Aorta (tissue), 5 donors: ENCODE data around the gene ELN. TPM values are rescaled to one million over a fixed set of nuclear protein-coding genes. Genes with fewer than 3 reads are reported as not detected.

Experiments
- ATAC-seq: fragments of 200-7000 bp; cut with Tn5 transposase; one replicate; pipeline ENCODE4 v1.9.1; 2022; ENCODE audit warnings: moderate library complexity; ENCODE audit not compliant: low FRiP score
- DNase-seq, 2 donors: peaks; one replicate each; pipeline ENCODE4 v3.0.0-alpha.2; 2020
- H3K27ac ChIP-seq, 2 donors: one replicate each; pipeline ENCODE4 v1.5.1; 2013; ENCODE audit warnings: low read length in 2 of 2, mild to moderate bottlenecking in 2 of 2, moderate library complexity in 2 of 2, control low read depth in 1 of 2, inconsistent platforms in 1 of 2, low read depth in 1 of 2
- H3K27me3 ChIP-seq, 2 donors: one replicate each; pipeline ENCODE4 v1.6.1; 2013; ENCODE audit warnings: control low read depth in 1 of 2, low read length in 1 of 2, mild to moderate bottlenecking in 1 of 2, moderate library complexity in 1 of 2; ENCODE audit not compliant: insufficient read depth in 2 of 2, control insufficient read depth in 1 of 2
- H3K36me3 ChIP-seq, 2 donors: one replicate each; pipeline ENCODE4 v1.6.1; 2013; ENCODE audit warnings: control low read depth in 1 of 2, low read length in 1 of 2, mild to moderate bottlenecking in 1 of 2; ENCODE audit not compliant: insufficient read depth in 2 of 2, control insufficient read depth in 1 of 2
- H3K4me1 ChIP-seq, 2 donors: one replicate each; pipeline ENCODE4 v1.6.1; 2013; ENCODE audit warnings: low read length in 2 of 2, control low read depth in 1 of 2, mild to moderate bottlenecking in 1 of 2, moderate library complexity in 1 of 2; ENCODE audit not compliant: insufficient read depth in 2 of 2, control insufficient read depth in 1 of 2
- H3K4me3 ChIP-seq, 2 donors: one replicate each; pipeline ENCODE4 v1.5.1; 2013; ENCODE audit warnings: low read length in 2 of 2, control low read depth in 1 of 2, mild to moderate bottlenecking in 1 of 2
- H3K9me3 ChIP-seq: one replicate; pipeline ENCODE4 v1.6.1; 2013; ENCODE audit warnings: mild to moderate bottlenecking, low read length; ENCODE audit not compliant: control insufficient read depth
- WGBS, 2 donors: extraction: QIAGEN DNeasy Blood & Tissue Kit; methylation state at CpG; one replicate each; pipeline ENCODE4 v1.1.7; 2013; 5-methylcytosine and 5-hydroxymethylcytosine counted together
- intact Hi-C, 2 donors: fragments of 100-400 bp; cut with DNase I; formaldehyde crosslinking; loops; one replicate each; pipeline versions ENCODE4 v1.14.2 to v1.15.0; 2022
- polyA plus RNA-seq, 2 donors: library from polyadenylated mRNA; stranded (reverse); fragments of 200-250 nt; gene quantifications; one replicate each; pipeline ENCODE4 v1.2.3, GENCODE V29; 2013
- total RNA-seq, 2 donors: library from RNA; stranded (reverse); fragmentation: NEBNext Ultra II Directional; extraction: Animal tissue kit (Norgen Biotek cat#: 25700); gene quantifications; one replicate each; pipeline ENCODE4 v1.2.1, GENCODE V29; 2021
- donor health status: healthy with polysubstance abuse.
- donor health status: Bipolar disorder and iron deficiency.
- donor health status: DM: no; HTN: no; CAD: no.
- donor health status: DM: no; HTN: no; CAD: no.
- donor health status: DM: yes; HTN: yes; CAD: no.

ELN gene
- total and polyA plus RNA-seq, 4 donors: 262 to 1,097 (median 696) TPM

DNA sequence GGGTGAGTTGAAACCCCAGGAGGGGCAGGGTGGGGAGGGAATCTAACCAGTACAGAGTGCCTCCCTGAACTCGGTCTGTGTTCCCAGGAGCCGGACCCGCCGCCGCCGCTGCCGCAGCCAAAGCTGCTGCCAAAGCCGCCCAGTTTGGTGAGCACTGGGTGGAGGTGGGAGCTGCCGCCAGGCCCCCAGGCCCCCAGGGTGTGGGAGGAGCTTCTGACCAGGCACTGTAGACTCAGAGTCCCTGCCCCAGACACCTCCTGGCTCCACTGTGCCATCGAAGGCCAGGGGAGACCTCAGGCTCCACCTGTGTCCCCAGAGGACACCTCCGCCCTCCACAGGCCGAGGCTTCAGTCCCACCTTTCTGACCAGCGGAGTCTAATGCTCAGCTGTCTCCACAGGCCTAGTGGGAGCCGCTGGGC, 35.3 kb downstream of the ELN start:
- WGBS, 2 donors: 56 to 57% methylated on average over 14 of the region's 14 CpGs
- H3K36me3 ChIP-seq: peaks cover 3 to 8% of the 10 kb centered on the region in 2 donors

DNA sequence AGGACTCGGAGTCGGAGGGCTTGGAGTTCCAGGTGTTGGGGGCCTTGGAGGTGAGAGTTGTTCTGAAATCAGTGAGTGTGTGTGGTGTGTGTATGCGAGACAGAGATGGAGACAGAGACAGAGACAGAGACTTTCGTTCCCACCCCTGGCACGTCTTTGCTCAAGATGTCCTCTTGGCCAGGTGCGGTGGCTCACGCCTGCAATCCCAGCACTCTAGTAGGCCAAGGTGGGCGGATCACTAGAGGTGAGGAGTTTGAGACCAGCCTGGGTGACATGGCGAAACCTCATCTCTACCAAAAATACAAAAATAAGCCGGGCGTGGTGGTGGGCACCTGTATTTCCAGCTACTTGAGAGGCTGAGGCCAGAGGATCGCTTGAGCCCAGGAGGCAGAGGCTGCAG, 35.7 kb downstream of the ELN start:
- intact Hi-C loops: loop anchor here in 1 of 2 donors (5.0 to 10.0 kb wide), 3 partner anchors 109 to 321 kb away; partner anchors contain the start of gene EIF4H
- H3K27ac ChIP-seq: no peak overlapping the region
- H3K4me1 ChIP-seq: no peaks in the 10 kb centered on the region
- no peaks in the 10 kb centered on the region for H3K27me3 ChIP-seq
- WGBS, 2 donors: 82% methylated on average over 12 of the region's 12 CpGs
- peaks cover under 1 to 8% of the 10 kb centered on the region in 2 donors for H3K36me3 ChIP-seq
- no peaks in the 10 kb centered on the region for H3K9me3 ChIP-seq
- ATAC-seq: no peak
- H3K4me3 ChIP-seq: no peak overlapping the region
- peak; percentile 44 to 60 for DNase-seq

More for the DNA sequence above, 35.3 kb downstream of the ELN start:
- Histone ChIP-seq H3K4me1 (no peaks in the 10 kb centered on the region), H3K27ac (peak overlapping the region in 1 of 2 donors; percentile 14), H3K4me3 (no peak overlapping the region), H3K27me3 (no peaks in the 10 kb centered on the region), H3K9me3 (no peaks in the 10 kb centered on the region)
- no peak for ATAC-seq
- intact Hi-C loops: loop anchor here in 1 of 2 donors (5.0 to 10.0 kb wide), 3 partner anchors 109 to 322 kb away; partner anchors contain the start of gene EIF4H
- DNase-seq: peak; percentile 52 to 72

DNA sequence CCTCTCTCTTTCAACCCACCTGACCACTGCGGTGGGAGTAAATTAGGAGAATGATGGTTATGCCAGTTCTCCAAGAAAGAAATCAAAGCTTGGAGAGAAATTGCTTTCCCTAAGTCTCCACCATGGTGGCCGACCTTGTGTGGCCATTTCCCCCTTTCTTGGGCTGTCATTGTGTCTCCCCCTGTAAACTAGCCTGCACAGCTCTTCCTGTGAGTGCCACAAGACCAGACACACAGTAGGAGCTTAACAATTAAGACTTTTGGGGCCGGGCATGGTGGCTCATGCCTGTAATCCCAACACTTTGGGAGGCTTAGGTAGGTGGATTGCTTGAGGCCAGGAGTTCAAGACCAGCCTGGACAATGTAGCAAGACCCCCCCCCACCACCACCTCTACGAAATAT, 36.7 kb downstream of the ELN start:
- intact Hi-C loops: loop anchor here in 1 of 2 donors (5.0 to 10.0 kb wide), 4 partner anchors 108 to 320 kb away; partner anchors contain the start of gene EIF4H
- 57 to 62% methylated on average over 4 of the region's 4 CpGs for WGBS, 2 donors
- H3K4me1 ChIP-seq: no peaks in the 10 kb centered on the region
- H3K27me3 ChIP-seq: no peaks in the 10 kb centered on the region
- DNase-seq (peak in 1 of 2 donors; percentile 58), ATAC-seq (no peak)
- H3K9me3 ChIP-seq: no peaks in the 10 kb centered on the region
- H3K4me3 ChIP-seq: no peak overlapping the region
- peaks cover 0 to 8% of the 10 kb centered on the region in 2 donors for H3K36me3 ChIP-seq
- no peak overlapping the region for H3K27ac ChIP-seq

DNA sequence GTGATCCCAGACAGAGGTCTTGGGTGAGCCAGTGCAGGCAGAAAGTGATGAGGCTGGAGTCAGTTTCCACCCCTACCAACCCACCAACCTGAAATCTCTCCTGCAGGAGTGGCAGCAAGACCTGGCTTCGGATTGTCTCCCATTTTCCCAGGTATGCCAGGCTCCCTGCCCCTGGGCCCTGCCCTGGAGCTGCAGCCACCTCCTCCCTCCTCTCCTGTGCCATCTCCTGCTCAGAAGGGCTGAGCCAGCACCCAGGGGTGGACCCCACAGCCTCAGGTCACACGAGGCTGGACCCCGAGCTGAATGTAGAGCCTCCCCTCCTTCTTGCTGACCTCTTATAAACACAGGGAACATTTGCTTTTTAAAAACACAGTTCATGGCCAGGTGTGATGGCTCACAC, 38.7 kb downstream of the ELN start:
- Histone ChIP-seq H3K27ac (no peak overlapping the region), H3K4me3 (no peak overlapping the region), H3K9me3 (no peaks in the 10 kb centered on the region), H3K36me3 (peaks cover 0 to 3% of the 10 kb centered on the region in 2 donors), H3K27me3 (no peaks in the 10 kb centered on the region), H3K4me1 (no peaks in the 10 kb centered on the region)
- ATAC-seq (no peak), DNase-seq (peak in 1 of 2 donors; percentile 47)
- 53 to 56% methylated on average over 3 of the region's 3 CpGs for WGBS, 2 donors
- intact Hi-C loops: loop anchor here in 1 of 2 donors (5.0 to 10.0 kb wide), 2 partner anchors 136 to 318 kb away; no protein-coding TSS in a partner anchor

DNA sequence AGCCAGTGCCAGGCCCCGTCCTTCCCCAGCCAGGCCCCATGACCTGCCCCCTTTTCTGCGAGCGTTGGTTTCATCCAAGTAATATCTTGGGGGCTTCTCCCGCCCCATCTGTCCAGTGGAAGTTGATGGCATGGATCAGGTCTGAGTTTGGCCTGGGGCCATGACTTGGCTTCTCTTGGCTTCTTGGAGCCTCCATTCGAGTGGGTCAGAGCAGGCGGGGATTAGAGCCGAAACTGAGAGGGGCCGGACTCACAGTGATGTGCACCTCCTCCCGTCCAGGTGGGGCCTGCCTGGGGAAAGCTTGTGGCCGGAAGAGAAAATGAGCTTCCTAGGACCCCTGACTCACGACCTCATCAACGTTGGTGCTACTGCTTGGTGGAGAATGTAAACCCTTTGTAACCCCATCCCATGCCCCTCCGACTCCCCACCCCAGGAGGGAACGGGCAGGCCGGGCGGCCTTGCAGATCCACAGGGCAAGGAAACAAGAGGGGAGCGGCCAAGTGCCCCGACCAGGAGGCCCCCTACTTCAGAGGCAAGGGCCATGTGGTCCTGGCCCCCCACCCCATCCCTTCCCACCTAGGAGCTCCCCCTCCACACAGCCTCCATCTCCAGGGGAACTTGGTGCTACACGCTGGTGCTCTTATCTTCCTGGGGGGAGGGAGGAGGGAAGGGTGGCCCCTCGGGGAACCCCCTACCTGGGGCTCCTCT, 40.6 kb downstream of the ELN start:
- DNase-seq (peak; percentile 56 to 76), ATAC-seq (peak; percentile 26)
- Histone ChIP-seq H3K9me3 (no peaks in the 10 kb centered on the region), H3K27me3 (no peaks in the 10 kb centered on the region), H3K4me1 (no peaks in the 10 kb centered on the region), H3K27ac (peak overlapping the region in 1 of 2 donors; percentile 55), H3K36me3 (peaks cover 0 to 3% of the 10 kb centered on the region in 2 donors), H3K4me3 (no peak overlapping the region)
- WGBS, 2 donors: 25 to 27% methylated on average over 20 of the region's 20 CpGs
- intact Hi-C loops: loop anchor here in 1 of 2 donors (1.0 to 10.0 kb wide), 3 partner anchors 26 to 316 kb away; no protein-coding TSS in a partner anchor

DNA sequence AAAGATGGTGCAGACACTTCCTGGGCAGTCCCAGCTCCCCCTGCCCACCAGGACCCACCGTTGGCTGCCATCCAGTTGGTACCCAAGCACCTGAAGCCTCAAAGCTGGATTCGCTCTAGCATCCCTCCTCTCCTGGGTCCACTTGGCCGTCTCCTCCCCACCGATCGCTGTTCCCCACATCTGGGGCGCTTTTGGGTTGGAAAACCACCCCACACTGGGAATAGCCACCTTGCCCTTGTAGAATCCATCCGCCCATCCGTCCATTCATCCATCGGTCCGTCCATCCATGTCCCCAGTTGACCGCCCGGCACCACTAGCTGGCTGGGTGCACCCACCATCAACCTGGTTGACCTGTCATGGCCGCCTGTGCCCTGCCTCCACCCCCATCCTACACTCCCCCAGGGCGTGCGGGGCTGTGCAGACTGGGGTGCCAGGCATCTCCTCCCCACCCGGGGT, 41.1 kb downstream of the ELN start:
- Histone ChIP-seq H3K27me3 (no peaks in the 10 kb centered on the region), H3K36me3 (peaks cover 0 to 3% of the 10 kb centered on the region in 2 donors), H3K9me3 (no peaks in the 10 kb centered on the region), H3K4me3 (no peak overlapping the region), H3K4me1 (no peaks in the 10 kb centered on the region), H3K27ac (peak overlapping the region in 1 of 2 donors; percentile 12)
- intact Hi-C loops: loop anchor here in 1 of 2 donors (5.0 to 10.0 kb wide), 2 partner anchors 133 to 316 kb away; no protein-coding TSS in a partner anchor
- WGBS, 2 donors: 25 to 33% methylated on average over 16 of the region's 16 CpGs
- ATAC-seq (no peak), DNase-seq (peak; percentile 52 to 74)

DNA sequence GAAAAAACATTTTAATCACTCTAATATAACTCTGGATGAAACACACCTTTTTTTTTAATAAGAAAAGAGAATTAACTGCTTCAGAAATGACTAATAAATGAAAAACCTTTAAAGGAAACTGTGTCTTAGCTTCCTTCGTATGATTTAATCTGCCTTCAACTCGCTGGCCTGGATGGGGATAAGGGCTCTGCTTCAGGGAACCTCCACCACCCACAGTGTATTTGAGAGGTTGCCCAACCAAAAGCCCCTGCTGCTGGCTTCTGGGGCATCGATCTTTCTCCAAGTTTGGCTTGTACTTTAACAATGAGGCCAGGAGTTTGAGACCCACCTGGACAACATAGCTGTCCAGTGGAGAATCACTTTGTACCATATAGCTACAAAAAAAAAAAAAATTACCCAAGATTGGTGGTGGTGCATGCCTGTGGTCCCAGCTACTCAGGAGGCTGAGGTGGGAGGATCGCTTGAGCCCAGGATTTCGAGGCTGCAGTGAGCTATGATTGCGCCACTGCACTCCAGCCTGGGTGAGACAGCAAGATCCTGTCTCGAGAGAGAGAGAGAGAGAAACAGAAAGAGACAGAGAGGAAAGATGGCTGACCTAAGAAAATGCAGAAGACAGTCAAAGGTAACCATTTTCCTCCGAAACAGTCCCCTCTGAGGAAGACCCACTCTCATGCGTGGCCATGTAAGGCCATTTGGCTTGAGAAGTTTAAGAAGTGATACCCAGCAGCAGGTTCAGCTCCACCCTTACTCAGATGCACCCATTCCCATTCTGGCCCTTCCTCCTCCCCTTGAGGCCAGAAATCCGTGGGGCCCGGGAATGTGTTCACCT, 42.0 kb downstream of the ELN start:
- Histone ChIP-seq H3K27ac (peak overlapping the region in 1 of 2 donors; percentile 45), H3K9me3 (no peaks in the 10 kb centered on the region), H3K4me3 (no peak overlapping the region), H3K36me3 (peaks cover 0 to 3% of the 10 kb centered on the region in 2 donors), H3K27me3 (no peaks in the 10 kb centered on the region), H3K4me1 (no peaks in the 10 kb centered on the region)
- DNase-seq (peak; percentile 30 to 52), ATAC-seq (no peak)
- intact Hi-C loops: loop anchor here in 1 of 2 donors (5.0 to 10.0 kb wide), 2 partner anchors 132 to 315 kb away; no protein-coding TSS in a partner anchor
- WGBS, 2 donors: 14 to 15% methylated on average over 11 of the region's 11 CpGs

DNA sequence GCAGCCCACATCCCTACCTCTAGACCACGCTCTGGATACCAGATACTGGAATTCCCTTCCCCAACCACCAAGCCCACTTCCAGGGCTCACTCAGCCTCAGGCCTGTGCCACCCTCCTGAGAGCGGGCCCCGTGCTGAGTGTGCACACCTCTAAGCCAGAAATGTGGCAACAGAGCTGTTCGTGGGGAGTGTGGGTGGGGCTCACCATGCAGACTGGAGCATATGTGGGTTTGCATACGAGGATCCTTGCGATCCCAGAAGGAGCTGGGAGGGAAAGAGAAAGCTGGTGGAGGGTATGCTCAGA, 42.6 kb downstream of the ELN start:
- 5 to 6% methylated on average over 6 of the region's 6 CpGs for WGBS, 2 donors
- Histone ChIP-seq H3K36me3 (peaks cover 0 to 3% of the 10 kb centered on the region in 2 donors), H3K4me1 (no peaks in the 10 kb centered on the region), H3K9me3 (no peaks in the 10 kb centered on the region), H3K4me3 (no peak overlapping the region), H3K27me3 (no peaks in the 10 kb centered on the region), H3K27ac (peak overlapping the region in 1 of 2 donors; percentile 45)
- ATAC-seq: no peak
- DNase-seq: peak; percentile 26 to 75
- intact Hi-C loops: no loop called here
